Measurements from ENCODE around the gene ACTR8. TPM values are rescaled to one million over a fixed set of nuclear protein-coding genes. Genes with fewer than 3 reads are reported as not detected.

The ACTR8 gene
- total and polyA plus RNA-seq, 2 of the 13 experiments (the other 11 are each of a cell fraction or from before 2014, with no cell fraction given), result 15.5 to 29.0 TPM

DNA sequence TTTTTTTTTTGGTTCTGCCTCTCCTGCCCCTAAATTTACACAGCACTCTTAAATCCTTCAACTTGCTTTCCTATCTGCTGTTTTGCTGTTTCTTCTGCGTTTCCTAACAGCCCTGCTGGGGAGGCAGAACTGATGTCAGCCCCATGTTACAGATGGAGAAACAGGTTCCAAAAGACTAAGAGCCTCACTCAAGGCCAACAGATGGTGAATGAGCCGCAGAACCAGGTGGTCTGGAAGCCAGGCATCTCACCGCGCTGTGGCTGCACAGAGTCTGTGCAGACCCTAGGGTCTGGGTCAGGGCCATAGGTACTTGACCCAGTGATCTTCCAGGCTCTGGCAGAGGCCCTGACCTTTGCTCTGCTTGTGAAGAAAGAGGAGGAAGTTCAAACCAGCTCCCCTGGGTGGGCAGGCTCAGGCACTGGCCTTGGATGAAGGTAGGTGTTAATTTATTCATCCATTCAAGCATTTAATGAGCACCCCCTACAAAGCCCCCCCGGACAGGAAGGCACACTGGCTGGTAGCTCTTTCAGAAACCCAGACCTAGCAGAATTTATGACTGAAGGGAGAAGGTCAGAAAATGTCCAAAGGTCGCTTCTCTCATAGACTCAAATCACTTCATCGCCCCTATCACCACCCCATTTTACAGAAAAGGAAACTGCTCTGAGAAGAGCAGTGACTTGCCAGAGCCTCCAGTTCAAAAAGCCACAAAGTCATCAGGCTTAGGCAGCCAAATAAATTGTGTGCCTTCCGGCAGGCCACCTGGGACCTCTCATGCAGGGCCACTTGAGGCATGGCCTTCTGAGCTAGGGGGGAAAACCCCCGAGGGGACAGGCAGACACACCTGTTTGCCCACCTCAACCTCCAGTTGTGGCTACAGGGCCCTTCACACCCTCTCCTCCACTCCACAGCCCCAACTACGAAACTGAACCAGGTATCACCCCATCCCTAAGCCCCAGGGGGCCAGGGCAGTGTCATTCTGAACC is 38.5 kb downstream of the ACTR8 start (continued):
- no peak for TF ChIP-seq ZNF83 (CRISPR knock-in tag; IDR thresholded peaks at IDR 0.05; ENCODE audit: borderline replicate concordance)
- TF ChIP-seq ZNF180 (CRISPR knock-in tag; IDR thresholded peaks at IDR 0.05; ENCODE audit: borderline replicate concordance, low read depth), result no peak
- TF ChIP-seq, protein P1, sequence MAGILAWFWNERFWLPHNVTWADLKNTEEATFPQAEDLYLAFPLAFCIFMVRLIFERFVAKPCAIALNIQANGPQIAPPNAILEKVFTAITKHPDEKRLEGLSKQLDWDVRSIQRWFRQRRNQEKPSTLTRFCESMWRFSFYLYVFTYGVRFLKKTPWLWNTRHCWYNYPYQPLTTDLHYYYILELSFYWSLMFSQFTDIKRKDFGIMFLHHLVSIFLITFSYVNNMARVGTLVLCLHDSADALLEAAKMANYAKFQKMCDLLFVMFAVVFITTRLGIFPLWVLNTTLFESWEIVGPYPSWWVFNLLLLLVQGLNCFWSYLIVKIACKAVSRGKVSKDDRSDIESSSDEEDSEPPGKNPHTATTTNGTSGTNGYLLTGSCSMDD (CRISPR knock-in tag; IDR thresholded peaks at IDR 0.05), result no peak
- TF ChIP-seq ZNF354B (CRISPR knock-in tag; IDR thresholded peaks at IDR 0.05), result no peak
- TF ChIP-seq PHF5A (CRISPR knock-in tag; IDR thresholded peaks at IDR 0.05; ENCODE audit: low read depth, unreplicated experiment), result no peak
- TF ChIP-seq RBM22 (optimal IDR thresholded peaks at IDR 0.05; ENCODE audit: low read length), result peak; percentile 26
- no peak for TF ChIP-seq NFKBIZ (CRISPR knock-in tag; IDR thresholded peaks at IDR 0.05)
- TF ChIP-seq ZNF629 (CRISPR knock-in tag; conservative IDR thresholded peaks at IDR 0.05), result peak; percentile 75
- no peak for TF ChIP-seq BRD4 (CRISPR knock-in tag; IDR thresholded peaks at IDR 0.05)
- no peak; the same call in 1 of the 2 replicates for TF ChIP-seq SAFB2 (CRISPR knock-in tag; IDR thresholded peaks at IDR 0.05; ENCODE audit: borderline replicate concordance, low read depth)
- 0 out of 2 replicates have a peak, but pooled peaks have one; percentile 37 for TF ChIP-seq KDM1A (CRISPR knock-in tag; IDR thresholded peaks at IDR 0.05)
- TF ChIP-seq, protein P2, sequence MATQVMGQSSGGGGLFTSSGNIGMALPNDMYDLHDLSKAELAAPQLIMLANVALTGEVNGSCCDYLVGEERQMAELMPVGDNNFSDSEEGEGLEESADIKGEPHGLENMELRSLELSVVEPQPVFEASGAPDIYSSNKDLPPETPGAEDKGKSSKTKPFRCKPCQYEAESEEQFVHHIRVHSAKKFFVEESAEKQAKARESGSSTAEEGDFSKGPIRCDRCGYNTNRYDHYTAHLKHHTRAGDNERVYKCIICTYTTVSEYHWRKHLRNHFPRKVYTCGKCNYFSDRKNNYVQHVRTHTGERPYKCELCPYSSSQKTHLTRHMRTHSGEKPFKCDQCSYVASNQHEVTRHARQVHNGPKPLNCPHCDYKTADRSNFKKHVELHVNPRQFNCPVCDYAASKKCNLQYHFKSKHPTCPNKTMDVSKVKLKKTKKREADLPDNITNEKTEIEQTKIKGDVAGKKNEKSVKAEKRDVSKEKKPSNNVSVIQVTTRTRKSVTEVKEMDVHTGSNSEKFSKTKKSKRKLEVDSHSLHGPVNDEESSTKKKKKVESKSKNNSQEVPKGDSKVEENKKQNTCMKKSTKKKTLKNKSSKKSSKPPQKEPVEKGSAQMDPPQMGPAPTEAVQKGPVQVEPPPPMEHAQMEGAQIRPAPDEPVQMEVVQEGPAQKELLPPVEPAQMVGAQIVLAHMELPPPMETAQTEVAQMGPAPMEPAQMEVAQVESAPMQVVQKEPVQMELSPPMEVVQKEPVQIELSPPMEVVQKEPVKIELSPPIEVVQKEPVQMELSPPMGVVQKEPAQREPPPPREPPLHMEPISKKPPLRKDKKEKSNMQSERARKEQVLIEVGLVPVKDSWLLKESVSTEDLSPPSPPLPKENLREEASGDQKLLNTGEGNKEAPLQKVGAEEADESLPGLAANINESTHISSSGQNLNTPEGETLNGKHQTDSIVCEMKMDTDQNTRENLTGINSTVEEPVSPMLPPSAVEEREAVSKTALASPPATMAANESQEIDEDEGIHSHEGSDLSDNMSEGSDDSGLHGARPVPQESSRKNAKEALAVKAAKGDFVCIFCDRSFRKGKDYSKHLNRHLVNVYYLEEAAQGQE (IDR thresholded peaks at IDR 0.05; ENCODE audit: borderline replicate concordance in 1 of 2, low read depth in 1 of 2, low read length in 2 of 2), result no peak
- no peak for TF ChIP-seq SOX6 (IDR thresholded peaks at IDR 0.05)
- peak; percentile 84 for TF ChIP-seq SOX6 (CRISPR knock-in tag; IDR thresholded peaks at IDR 0.05)
- TF ChIP-seq, protein P3, sequence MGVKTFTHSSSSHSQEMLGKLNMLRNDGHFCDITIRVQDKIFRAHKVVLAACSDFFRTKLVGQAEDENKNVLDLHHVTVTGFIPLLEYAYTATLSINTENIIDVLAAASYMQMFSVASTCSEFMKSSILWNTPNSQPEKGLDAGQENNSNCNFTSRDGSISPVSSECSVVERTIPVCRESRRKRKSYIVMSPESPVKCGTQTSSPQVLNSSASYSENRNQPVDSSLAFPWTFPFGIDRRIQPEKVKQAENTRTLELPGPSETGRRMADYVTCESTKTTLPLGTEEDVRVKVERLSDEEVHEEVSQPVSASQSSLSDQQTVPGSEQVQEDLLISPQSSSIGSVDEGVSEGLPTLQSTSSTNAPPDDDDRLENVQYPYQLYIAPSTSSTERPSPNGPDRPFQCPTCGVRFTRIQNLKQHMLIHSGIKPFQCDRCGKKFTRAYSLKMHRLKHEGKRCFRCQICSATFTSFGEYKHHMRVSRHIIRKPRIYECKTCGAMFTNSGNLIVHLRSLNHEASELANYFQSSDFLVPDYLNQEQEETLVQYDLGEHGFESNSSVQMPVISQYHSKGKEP (CRISPR knock-in tag; IDR thresholded peaks at IDR 0.05), result no peak
- TF ChIP-seq NFYB (CRISPR knock-in tag; IDR thresholded peaks at IDR 0.05), result no peak; the same call in 1 of the 2 replicates
- TF ChIP-seq MAFG (CRISPR knock-in tag; IDR thresholded peaks at IDR 0.05), result no peak
- no peak for TF ChIP-seq RFXANK (CRISPR knock-in tag; IDR thresholded peaks at IDR 0.05)
- TF ChIP-seq, protein P4, sequence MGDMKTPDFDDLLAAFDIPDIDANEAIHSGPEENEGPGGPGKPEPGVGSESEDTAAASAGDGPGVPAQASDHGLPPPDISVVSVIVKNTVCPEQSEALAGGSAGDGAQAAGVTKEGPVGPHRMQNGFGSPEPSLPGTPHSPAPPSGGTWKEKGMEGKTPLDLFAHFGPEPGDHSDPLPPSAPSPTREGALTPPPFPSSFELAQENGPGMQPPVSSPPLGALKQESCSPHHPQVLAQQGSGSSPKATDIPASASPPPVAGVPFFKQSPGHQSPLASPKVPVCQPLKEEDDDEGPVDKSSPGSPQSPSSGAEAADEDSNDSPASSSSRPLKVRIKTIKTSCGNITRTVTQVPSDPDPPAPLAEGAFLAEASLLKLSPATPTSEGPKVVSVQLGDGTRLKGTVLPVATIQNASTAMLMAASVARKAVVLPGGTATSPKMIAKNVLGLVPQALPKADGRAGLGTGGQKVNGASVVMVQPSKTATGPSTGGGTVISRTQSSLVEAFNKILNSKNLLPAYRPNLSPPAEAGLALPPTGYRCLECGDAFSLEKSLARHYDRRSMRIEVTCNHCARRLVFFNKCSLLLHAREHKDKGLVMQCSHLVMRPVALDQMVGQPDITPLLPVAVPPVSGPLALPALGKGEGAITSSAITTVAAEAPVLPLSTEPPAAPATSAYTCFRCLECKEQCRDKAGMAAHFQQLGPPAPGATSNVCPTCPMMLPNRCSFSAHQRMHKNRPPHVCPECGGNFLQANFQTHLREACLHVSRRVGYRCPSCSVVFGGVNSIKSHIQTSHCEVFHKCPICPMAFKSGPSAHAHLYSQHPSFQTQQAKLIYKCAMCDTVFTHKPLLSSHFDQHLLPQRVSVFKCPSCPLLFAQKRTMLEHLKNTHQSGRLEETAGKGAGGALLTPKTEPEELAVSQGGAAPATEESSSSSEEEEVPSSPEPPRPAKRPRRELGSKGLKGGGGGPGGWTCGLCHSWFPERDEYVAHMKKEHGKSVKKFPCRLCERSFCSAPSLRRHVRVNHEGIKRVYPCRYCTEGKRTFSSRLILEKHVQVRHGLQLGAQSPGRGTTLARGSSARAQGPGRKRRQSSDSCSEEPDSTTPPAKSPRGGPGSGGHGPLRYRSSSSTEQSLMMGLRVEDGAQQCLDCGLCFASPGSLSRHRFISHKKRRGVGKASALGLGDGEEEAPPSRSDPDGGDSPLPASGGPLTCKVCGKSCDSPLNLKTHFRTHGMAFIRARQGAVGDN (CRISPR knock-in tag; IDR thresholded peaks at IDR 0.05), result peak; percentile 33; the same call in 1 of the 2 replicates

Data from HepG2 (cell line).